ENCODE data around the gene COA6.

- TF ChIP-seq CTCF (IDR thresholded peaks at IDR 0.05): no peak
- no peak for TF ChIP-seq POLR2A (IDR thresholded peaks at IDR 0.05)
Measured at GRCh38 chr1:234413485-234413884, 40.2 kb downstream of the COA6 start.

Measured in Peyer's patch (tissue), 4 donors.